Measurements from ENCODE around the gene VMP1. TPM values are rescaled to one million over a fixed set of nuclear protein-coding genes. Genes with fewer than 3 reads are reported as not detected.

VMP1 gene
- total and polyA plus RNA-seq, 2 donors (not counting 1 experiment from before 2014, with no cell fraction given): 20.4 to 83.5 TPM

- Histone ChIP-seq H3K36me3 (replicated peaks in 1 of 2; ENCODE audit: control extremely low read depth in 1 of 2, control insufficient read depth in 1 of 2, extremely low read depth in 1 of 2, insufficient read depth in 2 of 2, low read length in 1 of 2) (no peaks in the 10 kb centered on the region), H3K27me3 (replicated peaks in 1 of 4; ENCODE audit: control extremely low read depth in 1 of 4, control insufficient read depth in 3 of 4, insufficient read depth in 4 of 4, low read length in 3 of 4) (no peaks in the 10 kb centered on the region), H3K4me2 (replicated peaks; ENCODE audit: low read depth, low read length, poor library complexity, severe bottlenecking) (peak overlapping the region; percentile 57), H3K4me3 (ENCODE audit: control extremely low read depth in 1 of 5, extremely low read depth in 1 of 5, insufficient read depth in 1 of 5, low read depth in 2 of 5, low read length in 4 of 5) (no peak overlapping the region), H3K9me3 (ENCODE audit: control extremely low read depth in 1 of 3, control insufficient read depth in 2 of 3, insufficient read depth in 1 of 3, low read length in 2 of 3) (no peaks in the 10 kb centered on the region), H3K79me2 (ENCODE audit: control insufficient read depth, insufficient read depth, low read length) (peaks cover 16% of the 10 kb centered on the region), H2AFZ (ENCODE audit: insufficient read depth, low read depth, low read length, poor library complexity, severe bottlenecking) (no peak overlapping the region), H4K20me1 (ENCODE audit: control insufficient read depth, insufficient read depth, low read length, poor library complexity, severe bottlenecking) (no peaks in the 10 kb centered on the region), H3K9ac (ENCODE audit: low read length) (peak overlapping the region; percentile 17), H3K27ac (ENCODE audit: low read length in 2 of 2) (peak overlapping the region; percentile 62 to 85), H3K4me1 (ENCODE audit: control insufficient read depth in 2 of 2, insufficient read depth in 2 of 2, low read length in 2 of 2) (peaks cover 47 to 54% of the 10 kb centered on the region in 2 donors)
- WGBS (ENCODE audit: insufficient coverage): 33% methylated on average over 1 of the region's 3 CpGs
- DNase-seq: peak; percentile 51
- ATAC-seq (ENCODE audit: low read depth): peak; percentile 32
- Mint-ChIP-seq H3K4me1 (peaks cover 68% of the 10 kb centered on the region), H3K27ac (peak overlapping the region; percentile 78), H3K27me3 (no peaks in the 10 kb centered on the region), H3K9me3 (ENCODE audit: insufficient read depth) (no peaks in the 10 kb centered on the region), H3K4me3 (peak overlapping the region; percentile 64)
- ChIA-PET CTCF (interaction anchor here (0.6 to 1.6 kb wide), 3 partner anchors 9 to 29 kb away, joined by 3 to 7 read pairs (median 3); no protein-coding TSS in a partner anchor), POLR2A (interaction anchor here (1.9 kb wide), 1 partner anchor 94 kb away, joined by 4 read pairs; no protein-coding TSS in a partner anchor)
- no peak for TF ChIP-seq EZH2 (IDR thresholded peaks at IDR 0.05; ENCODE audit: borderline replicate concordance, insufficient read depth, low read depth, low read length, poor library complexity, severe bottlenecking)
- TF ChIP-seq, protein P1, sequence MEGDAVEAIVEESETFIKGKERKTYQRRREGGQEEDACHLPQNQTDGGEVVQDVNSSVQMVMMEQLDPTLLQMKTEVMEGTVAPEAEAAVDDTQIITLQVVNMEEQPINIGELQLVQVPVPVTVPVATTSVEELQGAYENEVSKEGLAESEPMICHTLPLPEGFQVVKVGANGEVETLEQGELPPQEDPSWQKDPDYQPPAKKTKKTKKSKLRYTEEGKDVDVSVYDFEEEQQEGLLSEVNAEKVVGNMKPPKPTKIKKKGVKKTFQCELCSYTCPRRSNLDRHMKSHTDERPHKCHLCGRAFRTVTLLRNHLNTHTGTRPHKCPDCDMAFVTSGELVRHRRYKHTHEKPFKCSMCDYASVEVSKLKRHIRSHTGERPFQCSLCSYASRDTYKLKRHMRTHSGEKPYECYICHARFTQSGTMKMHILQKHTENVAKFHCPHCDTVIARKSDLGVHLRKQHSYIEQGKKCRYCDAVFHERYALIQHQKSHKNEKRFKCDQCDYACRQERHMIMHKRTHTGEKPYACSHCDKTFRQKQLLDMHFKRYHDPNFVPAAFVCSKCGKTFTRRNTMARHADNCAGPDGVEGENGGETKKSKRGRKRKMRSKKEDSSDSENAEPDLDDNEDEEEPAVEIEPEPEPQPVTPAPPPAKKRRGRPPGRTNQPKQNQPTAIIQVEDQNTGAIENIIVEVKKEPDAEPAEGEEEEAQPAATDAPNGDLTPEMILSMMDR (IDR thresholded peaks at IDR 0.05): no peak
- intact Hi-C loops (cut with micrococcal nuclease): loop anchor here (1.0 to 10.0 kb wide), 4 partner anchors 8 to 221 kb away; no protein-coding TSS in a partner anchor
These were observed 138.3 kb downstream of the VMP1 start for GRCh38 chr17:59845595-59846393.

Measured in B cell (primary cell).